GDM1 (cell line): ENCODE data around the gene NDRG3.

Experiments used
- DNase-seq: peaks from one replicate; lab custom pipeline; 2025; lab: John Stamatoyannopoulos, UW

NDRG3 gene

DNA sequence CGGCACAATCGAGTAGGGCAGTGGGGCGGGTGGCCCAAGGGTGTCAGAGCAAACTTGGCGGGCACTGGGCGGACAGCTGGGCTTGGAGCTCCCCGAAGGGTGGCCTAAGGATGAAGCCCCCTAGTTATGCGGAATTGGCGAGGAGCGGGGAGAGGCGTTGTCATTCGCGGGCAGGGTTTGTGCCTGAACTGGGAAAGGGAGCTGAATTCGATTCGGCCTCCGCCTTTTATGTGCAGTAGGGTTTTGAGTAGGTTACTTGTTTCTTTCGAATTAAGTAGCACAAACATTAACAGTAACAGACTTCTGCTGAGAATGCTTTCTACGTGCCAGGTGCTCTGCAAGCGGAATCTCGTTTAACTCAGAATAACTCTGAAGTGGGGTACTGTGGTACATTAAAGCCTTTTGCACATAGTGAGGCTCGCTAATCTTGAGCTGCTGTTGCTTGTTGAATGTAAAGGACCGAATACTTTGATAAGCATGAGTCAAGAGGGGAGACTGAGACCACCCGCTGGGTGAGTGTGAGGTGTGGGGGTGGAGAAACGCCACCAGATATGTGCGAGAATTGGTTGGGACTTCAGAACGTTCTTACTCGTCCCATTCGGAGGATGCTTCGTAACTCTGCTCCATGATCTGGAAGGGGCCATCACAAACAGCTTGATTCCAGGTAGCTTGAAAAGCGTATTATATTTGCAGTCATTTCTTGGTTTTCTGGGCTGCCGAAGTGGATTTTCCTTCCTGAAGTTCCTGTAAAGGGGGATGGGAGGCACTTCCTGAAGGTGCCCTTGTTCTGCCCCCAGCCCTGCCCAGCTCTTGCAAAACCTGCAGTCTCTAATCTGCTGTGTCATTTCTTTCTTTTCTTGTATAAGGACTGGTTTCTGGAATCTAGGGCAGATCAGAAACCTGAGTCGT lies 139.5 kb downstream of the NDRG3 start:
- DNase-seq = no peak

DNA sequence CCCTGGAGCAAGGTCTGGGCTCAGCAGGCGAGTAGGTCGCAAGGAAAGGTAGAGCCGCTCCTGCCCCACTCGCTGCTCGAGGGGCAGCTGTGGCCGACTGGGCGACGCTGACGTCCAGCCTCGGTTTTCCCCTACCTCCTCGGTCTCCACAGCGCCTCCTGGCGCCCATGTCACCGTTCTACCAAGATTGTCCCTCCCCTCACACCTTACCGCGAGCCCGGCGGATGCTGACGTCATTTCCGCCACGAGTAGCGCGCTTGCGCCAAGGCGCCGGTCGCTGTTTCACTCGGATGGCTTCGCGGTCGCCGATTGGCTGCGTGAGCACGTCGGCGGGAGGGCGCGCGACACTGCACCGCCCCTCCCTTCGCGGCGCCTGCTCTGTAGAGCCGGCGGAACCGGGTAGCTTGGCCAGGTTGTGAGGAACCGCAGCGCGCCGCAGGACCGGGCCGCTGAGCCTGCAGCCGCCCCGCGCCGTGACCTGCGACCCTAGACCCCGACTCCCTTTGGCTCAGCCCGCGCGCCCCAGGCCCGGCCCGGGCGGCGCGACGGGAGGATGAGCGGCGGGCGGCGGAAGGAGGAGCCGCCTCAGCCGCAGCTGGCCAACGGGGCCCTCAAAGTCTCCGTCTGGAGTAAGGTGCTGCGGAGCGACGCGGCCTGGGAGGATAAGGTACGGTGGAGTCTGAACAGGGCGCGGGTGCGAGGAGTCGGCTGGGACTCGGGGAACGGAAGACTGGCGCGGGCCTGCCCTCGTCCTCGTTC lies 140.3 kb downstream of the NDRG3 start, which contains the start of gene RAB5IF:
Gene RAB5IF (plus strand): TSS at position 381 of the 759 bp plus-strand sequence. CDS start 173 bp downstream, at position 554.
- peak; percentile 99 for DNase-seq

DNA sequence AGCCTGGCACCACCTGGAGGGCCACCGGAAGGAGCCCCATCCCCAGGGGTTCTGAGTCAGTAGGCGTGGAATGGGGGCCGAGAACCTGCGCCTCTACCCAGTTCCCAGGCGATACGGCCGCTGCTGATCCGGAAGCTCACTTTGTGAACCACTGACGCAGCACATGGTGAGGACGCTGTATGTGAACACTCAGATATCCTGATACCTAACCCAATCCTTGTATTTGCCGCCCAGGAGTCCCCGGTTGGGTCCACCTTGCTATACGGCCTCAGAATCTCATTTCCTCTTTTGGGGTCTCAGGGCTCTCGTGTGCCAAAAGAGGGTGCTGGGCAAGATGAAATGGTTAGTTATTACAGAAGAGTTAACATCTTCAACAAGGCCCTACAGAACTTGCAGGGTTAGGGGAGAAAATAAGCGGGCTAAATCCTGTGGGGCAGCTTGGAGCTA lies 140.9 kb downstream of the NDRG3 start:
- peak; percentile 22 for DNase-seq
